ENCODE results near the gene CFAP100.

Gene CFAP100

GRCh38 chr3:126460381-126460780 is 65.7 kb downstream of the CFAP100 start:
- TF ChIP-seq, protein P1, sequence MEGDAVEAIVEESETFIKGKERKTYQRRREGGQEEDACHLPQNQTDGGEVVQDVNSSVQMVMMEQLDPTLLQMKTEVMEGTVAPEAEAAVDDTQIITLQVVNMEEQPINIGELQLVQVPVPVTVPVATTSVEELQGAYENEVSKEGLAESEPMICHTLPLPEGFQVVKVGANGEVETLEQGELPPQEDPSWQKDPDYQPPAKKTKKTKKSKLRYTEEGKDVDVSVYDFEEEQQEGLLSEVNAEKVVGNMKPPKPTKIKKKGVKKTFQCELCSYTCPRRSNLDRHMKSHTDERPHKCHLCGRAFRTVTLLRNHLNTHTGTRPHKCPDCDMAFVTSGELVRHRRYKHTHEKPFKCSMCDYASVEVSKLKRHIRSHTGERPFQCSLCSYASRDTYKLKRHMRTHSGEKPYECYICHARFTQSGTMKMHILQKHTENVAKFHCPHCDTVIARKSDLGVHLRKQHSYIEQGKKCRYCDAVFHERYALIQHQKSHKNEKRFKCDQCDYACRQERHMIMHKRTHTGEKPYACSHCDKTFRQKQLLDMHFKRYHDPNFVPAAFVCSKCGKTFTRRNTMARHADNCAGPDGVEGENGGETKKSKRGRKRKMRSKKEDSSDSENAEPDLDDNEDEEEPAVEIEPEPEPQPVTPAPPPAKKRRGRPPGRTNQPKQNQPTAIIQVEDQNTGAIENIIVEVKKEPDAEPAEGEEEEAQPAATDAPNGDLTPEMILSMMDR (IDR thresholded peaks at IDR 0.05; ENCODE audit: low read length, missing control alignments), result no peak
- DNase-seq (ENCODE audit: low read depth), result no peak
- no peak overlapping the region for H3K4me3 ChIP-seq (replicated peaks; ENCODE audit: low read depth, low read length)

DNA sequence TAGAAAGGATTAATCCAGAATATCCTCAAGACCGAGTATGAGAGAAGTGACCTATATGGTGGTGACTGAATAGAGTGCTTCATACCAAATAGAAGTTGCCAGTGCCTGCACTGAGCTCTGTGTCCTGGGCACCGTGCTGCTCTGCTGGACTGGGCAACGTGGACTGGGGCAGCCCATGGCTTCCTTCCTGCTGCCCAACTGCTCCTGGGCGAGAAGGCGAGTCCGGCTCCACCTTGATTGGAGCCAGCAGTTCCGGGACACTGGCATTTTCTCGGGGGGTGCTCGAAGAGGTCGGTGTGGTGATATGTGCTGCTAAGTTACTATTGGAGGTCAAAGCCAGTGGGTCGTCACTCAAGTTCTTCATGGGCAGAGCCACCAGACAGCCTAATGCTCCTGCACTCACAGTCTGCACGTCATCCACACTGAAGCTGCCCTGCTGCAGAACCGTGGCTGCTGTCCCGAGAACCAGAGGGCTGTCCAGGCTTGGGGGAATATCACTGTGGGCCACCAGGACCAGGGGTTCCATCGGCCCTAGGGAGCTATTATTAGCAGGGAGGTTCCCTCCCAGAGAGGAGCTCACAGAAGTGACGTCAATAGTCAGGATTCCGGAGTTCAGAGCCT is 66.9 kb downstream of the CFAP100 start:
- no peak overlapping the region for H3K4me3 ChIP-seq (replicated peaks; ENCODE audit: low read depth, low read length)
- TF ChIP-seq, protein P1 (IDR thresholded peaks at IDR 0.05; ENCODE audit: low read length, missing control alignments), result no peak
- DNase-seq (ENCODE audit: low read depth), result no peak

- no peak overlapping the region for H3K4me3 ChIP-seq (replicated peaks; ENCODE audit: low read depth, low read length)
- TF ChIP-seq, protein P1 (IDR thresholded peaks at IDR 0.05; ENCODE audit: low read length, missing control alignments), result no peak
- DNase-seq (ENCODE audit: low read depth), result no peak
Observed at GRCh38 chr3:126463521-126463920, 68.8 kb downstream of the CFAP100 start.

DNA sequence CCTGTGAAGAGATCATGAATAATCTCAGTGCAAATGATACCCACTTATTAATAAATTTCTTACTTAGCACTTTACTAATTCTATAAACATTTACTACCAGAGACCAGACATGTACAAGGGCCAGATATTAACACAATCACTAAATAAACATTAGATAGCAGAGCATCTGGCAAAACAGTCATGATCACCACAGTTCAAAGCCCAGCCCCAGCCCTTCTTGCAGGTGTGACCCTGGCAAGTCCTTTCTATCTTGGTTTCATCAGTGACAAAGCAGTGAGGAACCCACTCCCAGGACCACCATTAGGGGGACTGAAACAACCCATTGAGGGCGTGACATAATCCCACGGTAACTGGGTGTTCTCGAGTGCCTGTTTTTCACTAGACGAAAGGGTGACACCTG is 69.4 kb downstream of the CFAP100 start:
- TF ChIP-seq, protein P1 (IDR thresholded peaks at IDR 0.05; ENCODE audit: low read length, missing control alignments), result no peak
- DNase-seq (ENCODE audit: low read depth), result no peak
- H3K4me3 ChIP-seq (replicated peaks; ENCODE audit: low read depth, low read length), result no peak overlapping the region

DNA sequence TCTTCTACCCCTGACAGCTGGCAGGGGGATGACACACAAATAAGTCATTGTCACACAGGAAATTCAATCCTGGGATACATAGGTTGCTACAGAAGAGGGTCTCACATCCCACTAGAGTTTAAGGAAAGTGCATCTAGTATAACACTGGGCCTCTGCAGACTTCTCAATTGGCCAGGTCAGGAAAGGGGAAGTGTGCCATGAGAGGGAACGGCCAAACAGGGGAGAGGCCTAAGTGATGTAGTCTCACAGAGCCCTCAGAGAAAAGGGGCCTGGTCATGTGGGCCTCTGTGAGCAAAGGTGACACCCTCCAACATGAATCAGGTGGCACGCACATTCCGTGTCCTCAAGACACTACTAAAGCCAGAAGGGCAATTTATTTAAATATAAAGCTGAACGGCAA is 69.8 kb downstream of the CFAP100 start:
- TF ChIP-seq, protein P1 (IDR thresholded peaks at IDR 0.05; ENCODE audit: low read length, missing control alignments), result no peak
- no peak overlapping the region for H3K4me3 ChIP-seq (replicated peaks; ENCODE audit: low read depth, low read length)
- DNase-seq (ENCODE audit: low read depth), result no peak

DNA sequence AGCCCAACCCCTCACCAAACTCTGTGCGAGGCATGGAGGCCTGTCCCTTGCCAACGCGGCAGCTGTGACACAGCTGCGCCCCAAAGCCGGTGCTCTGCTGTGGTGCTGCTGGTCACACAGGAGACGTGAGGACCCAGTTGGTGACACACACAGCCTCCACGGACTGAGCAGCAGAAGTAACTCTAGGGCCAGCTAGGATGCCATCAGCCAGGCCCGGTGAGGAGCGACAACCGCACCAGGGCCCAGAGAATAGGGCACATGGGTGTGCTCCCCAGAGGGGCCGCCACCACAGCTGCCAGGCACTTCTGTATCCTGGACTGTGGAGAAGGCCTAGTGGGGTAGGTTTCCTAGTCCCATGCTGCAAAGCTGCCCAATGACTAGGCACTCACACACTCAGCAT is 70.3 kb downstream of the CFAP100 start:
- no peak overlapping the region for H3K4me3 ChIP-seq (replicated peaks; ENCODE audit: low read depth, low read length)
- TF ChIP-seq, protein P1 (IDR thresholded peaks at IDR 0.05; ENCODE audit: low read length, missing control alignments), result no peak
- DNase-seq (ENCODE audit: low read depth), result no peak

DNA sequence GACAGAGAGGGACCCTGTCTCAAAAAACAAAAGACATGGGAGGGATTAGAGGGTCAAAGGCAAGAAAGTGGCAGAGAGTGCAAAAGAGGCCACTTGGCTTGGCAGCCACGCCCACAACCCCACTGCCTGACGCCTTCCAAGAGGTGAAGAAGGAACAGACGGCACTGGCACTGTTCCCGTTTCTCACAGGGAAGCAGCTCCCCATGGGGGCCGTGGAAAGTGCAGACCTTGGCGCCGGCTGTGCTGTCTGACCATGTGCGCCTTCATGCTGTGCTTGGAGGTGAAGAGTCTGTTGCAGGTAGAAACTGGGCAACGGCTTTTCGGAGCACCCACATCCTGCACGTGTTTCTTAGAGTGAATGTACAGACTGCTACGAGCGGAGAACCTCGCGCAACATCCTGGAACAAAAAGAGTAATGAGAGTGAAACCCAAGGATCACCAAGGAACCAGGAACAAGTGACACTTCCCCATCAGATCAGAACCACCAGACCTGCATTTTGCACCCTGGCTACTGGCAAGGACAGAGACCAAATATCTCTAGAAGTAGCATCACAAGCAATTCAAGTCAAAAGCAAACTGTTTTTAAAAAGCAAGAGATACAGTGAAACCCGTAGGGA is 71.3 kb downstream of the CFAP100 start:
- TF ChIP-seq, protein P1 (IDR thresholded peaks at IDR 0.05; ENCODE audit: low read length, missing control alignments), result no peak
- no peak overlapping the region for H3K4me3 ChIP-seq (replicated peaks; ENCODE audit: low read depth, low read length)

More for the DNA sequence above, 71.3 kb downstream of the CFAP100 start:
- no peak for DNase-seq (ENCODE audit: low read depth)

Data from fibroblast of pulmonary artery (primary cell).